Activated CD4-positive, alpha-beta T cell treated with anti-CD3 and anti-CD28 coated beads, Interleukin-2, amount 10 ng/mL, durations not matched to agents 24 days and 14 days (primary cell): ENCODE measurements around the gene SPO11. TPM values are rescaled to one million over a fixed set of nuclear protein-coding genes. Genes with fewer than 3 reads are reported as not detected.

Source experiments
- DNase-seq: peaks from one replicate; pipeline ENCODE4 v3.0.0; 2022
- H3K27ac Mint-ChIP-seq: one replicate; pipeline ENCODE4 v1.8.0; 2022; ENCODE audit warnings: mild to moderate bottlenecking, mixed read lengths
- H3K27me3 Mint-ChIP-seq: one replicate; pipeline ENCODE4 v1.8.0; 2022; ENCODE audit warnings: mixed read lengths
- H3K36me3 Mint-ChIP-seq: one replicate; pipeline ENCODE4 v1.8.0; 2022; ENCODE audit warnings: low read depth, mild to moderate bottlenecking, mixed read lengths
- H3K4me1 Mint-ChIP-seq: one replicate; pipeline ENCODE4 v1.8.0; 2021; ENCODE audit warnings: mixed read lengths
- H3K4me3 Mint-ChIP-seq: one replicate; pipeline ENCODE4 v1.8.0; 2022; ENCODE audit warnings: mild to moderate bottlenecking, moderate library complexity, mixed read lengths
- H3K9me3 Mint-ChIP-seq: one replicate; pipeline ENCODE4 v1.8.0; 2021; ENCODE audit warnings: mixed read lengths
- intact Hi-C: fragments of 100-400 bp; cut with micrococcal nuclease; formaldehyde crosslinking; loops from one replicate; pipeline ENCODE4 v1.15.1; 2023
- total RNA-seq: library from RNA; stranded (reverse); gene quantifications from 2 replicates; pipeline ENCODE4 v1.2.3, GENCODE V29; 2022

Gene SPO11
- total RNA-seq, 1 donor from 2014 or later = not detected

DNA sequence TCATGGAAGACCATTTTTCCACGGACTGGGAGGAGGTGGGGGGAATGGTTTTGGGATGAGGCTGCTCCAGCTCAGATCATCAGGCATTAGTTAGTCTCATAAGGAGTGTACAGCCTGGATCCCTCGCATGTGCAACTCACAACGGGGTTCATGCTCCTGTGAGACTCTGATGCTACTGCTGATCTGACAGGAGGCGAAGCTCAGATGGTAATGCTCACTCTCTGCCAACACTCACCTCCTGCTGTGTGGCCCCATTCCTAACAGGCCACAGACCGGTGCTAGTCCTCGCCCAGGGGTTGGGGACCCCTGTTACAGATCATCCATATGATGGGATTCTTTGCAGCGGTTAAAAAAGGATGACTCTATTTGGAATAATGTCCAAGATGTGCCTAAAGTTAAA is 35.6 kb upstream of the SPO11 start:
- Mint-ChIP-seq H3K4me1 (no peaks in the 10 kb centered on the region), H3K4me3 (no peak overlapping the region), H3K27me3 (peaks cover 12% of the 10 kb centered on the region), H3K36me3 (no peaks in the 10 kb centered on the region), H3K27ac (no peak overlapping the region), H3K9me3 (no peaks in the 10 kb centered on the region)
- no peak for DNase-seq
- intact Hi-C loops = no loop called here

DNA sequence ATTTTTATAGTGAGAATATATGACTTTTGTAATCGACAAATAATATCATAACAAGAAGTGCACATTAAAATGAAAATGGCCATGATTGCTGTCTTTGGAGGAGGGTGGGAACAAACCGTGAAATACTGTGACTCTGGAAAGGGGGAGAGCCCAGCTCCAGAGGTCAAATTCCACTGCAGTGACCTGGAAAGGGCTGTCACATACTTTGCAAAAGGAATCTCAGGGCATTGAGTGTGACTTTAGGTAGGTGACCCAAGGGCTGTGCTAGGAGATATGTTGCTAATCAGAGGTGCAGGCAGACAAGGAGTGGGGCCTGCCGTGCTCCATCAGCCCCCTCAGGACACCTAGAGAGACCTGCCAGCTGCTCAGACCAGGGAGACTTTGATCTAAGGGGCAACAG is 35.1 kb upstream of the SPO11 start:
- no peaks in the 10 kb centered on the region for H3K4me1 Mint-ChIP-seq
- intact Hi-C loops = no loop called here
- peaks cover 12% of the 10 kb centered on the region for H3K27me3 Mint-ChIP-seq
- DNase-seq = no peak
- no peaks in the 10 kb centered on the region for H3K9me3 Mint-ChIP-seq
- H3K27ac Mint-ChIP-seq = no peak overlapping the region
- H3K4me3 Mint-ChIP-seq = no peak overlapping the region
- H3K36me3 Mint-ChIP-seq = no peaks in the 10 kb centered on the region

GRCh38 chr20:57298457-57298856 is 31.1 kb upstream of the SPO11 start:
- no peaks in the 10 kb centered on the region for H3K9me3 Mint-ChIP-seq
- no peak overlapping the region for H3K27ac Mint-ChIP-seq
- H3K36me3 Mint-ChIP-seq = no peaks in the 10 kb centered on the region
- DNase-seq = no peak
- no peaks in the 10 kb centered on the region for H3K4me1 Mint-ChIP-seq
- intact Hi-C loops = no loop called here
- H3K4me3 Mint-ChIP-seq = no peak overlapping the region
- peaks cover 10% of the 10 kb centered on the region for H3K27me3 Mint-ChIP-seq

DNA sequence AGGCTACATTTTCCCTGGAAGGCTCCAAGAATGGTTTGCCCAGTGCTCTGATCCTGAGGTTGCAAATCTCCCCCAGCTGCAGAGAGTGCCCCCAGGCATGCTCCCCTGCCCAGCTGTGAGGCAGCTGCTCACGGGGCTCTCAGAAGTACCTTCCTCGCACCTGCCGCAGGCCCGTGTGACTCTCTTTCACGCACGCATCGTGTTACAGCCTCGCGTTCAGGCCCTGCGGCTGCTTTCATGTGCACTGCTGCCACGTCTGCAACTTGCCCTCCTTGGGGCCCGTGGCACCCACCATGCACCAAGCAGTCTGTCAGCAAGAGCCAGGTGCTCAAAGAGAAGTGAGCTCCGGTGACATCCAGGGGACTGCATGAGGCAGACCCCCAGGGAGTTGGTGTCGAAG is 28.6 kb upstream of the SPO11 start:
- no peak overlapping the region for H3K27ac Mint-ChIP-seq
- H3K4me1 Mint-ChIP-seq = no peaks in the 10 kb centered on the region
- peaks cover 6% of the 10 kb centered on the region for H3K27me3 Mint-ChIP-seq
- DNase-seq = no peak
- no peaks in the 10 kb centered on the region for H3K36me3 Mint-ChIP-seq
- no peak overlapping the region for H3K4me3 Mint-ChIP-seq
- no peaks in the 10 kb centered on the region for H3K9me3 Mint-ChIP-seq
- intact Hi-C loops = no loop called here

DNA sequence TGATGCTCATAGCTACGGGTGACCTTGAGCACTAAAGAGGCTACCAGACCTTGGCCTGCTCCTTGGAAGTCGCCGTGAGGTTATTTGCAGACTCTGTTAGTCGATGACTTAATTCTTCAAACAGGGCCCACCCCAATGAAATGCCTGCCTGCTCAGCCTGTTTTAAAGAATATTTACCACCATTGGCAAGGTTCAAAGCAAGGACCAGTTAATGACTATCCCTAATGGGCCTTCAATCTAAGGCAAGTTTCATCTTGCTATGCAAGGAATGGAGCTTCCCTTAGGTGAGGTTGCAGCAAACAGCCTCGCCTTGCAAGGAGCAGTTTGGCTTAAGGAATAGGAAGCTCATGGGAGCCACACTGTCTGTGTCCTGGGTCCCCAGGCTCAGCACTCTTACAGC is 22.9 kb upstream of the SPO11 start:
- Mint-ChIP-seq H3K27me3 (no peaks in the 10 kb centered on the region), H3K36me3 (no peaks in the 10 kb centered on the region), H3K9me3 (no peaks in the 10 kb centered on the region), H3K4me3 (no peak overlapping the region), H3K27ac (no peak overlapping the region), H3K4me1 (no peaks in the 10 kb centered on the region)
- intact Hi-C loops = no loop called here
- no peak for DNase-seq

DNA sequence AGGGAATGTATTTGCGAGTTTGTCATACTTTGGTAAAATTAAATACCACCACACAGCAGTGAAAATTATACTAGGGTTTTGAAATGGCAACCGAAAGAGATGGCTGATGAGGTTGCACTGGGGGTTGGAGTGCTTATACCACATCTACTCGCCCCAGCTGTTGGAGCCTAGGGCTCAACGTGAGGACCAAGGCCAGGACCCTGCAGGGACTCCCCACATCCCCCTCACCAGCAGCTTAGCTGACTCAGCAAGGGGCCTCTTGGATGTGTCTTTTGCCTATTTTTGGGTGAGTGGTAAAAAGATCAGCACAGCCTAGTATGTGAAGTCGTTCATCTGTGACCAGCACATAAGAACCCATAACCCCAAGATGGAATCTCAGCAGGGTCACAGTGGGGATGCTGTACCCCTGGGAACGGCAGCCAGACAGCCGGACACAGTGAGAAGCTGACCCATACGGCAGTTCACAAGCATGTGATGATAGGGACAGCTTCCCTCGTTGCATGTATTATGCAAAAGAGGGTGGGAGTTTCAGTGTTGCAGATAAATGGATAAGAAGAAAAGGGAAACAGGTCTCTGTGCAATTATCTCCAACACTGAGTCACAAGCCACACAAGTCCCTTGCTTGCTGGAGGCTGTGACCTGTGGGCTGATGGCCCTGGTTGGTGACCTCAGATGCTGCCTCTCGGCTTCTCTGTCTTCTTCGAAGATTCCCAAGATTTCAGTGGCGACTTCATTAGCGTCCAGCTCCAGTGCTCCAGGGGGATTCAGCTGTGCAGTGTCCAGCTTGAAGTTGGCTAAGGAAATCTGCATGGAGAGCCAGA is 20.9 kb upstream of the SPO11 start:
- H3K9me3 Mint-ChIP-seq = no peaks in the 10 kb centered on the region
- no peaks in the 10 kb centered on the region for H3K36me3 Mint-ChIP-seq
- no peaks in the 10 kb centered on the region for H3K27me3 Mint-ChIP-seq
- no peak overlapping the region for H3K27ac Mint-ChIP-seq
- no peak for DNase-seq
- no peaks in the 10 kb centered on the region for H3K4me1 Mint-ChIP-seq
- H3K4me3 Mint-ChIP-seq = no peak overlapping the region
- intact Hi-C loops = no loop called here

DNA sequence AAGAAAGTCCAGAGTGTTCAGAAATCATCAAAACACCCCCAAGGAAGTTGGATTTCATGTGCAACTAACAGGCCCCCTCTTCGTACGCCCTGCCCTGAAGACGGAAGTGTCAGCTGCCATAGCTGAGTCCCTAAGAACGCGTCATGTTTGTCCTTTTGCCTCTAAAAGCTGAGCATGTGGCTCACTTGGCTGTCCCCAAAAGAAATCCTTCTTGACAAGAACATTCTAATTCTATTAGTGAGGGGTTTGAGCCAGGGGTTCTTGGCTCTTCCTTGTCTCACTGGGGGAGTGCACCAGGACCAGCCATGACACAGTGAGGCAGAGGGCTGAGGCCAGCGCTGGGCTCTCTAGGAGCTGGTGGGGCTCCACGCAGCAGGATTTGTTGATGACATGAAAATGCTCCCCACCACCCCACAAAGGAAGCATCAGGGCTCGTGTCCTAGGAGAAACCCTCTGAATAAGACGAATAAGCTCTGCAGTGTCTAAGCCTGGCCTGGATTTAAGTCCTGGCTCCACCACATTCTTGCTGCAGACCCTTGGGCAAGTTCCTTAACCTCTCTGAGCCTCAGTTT is 20.0 kb upstream of the SPO11 start:
- intact Hi-C loops = no loop called here
- no peaks in the 10 kb centered on the region for H3K36me3 Mint-ChIP-seq
- DNase-seq = no peak
- H3K9me3 Mint-ChIP-seq = no peaks in the 10 kb centered on the region
- H3K4me3 Mint-ChIP-seq = no peak overlapping the region
- no peaks in the 10 kb centered on the region for H3K4me1 Mint-ChIP-seq
- H3K27me3 Mint-ChIP-seq = peaks cover 1% of the 10 kb centered on the region
- H3K27ac Mint-ChIP-seq = no peak overlapping the region

- Mint-ChIP-seq H3K4me3 (no peak overlapping the region), H3K27ac (no peak overlapping the region), H3K4me1 (no peaks in the 10 kb centered on the region), H3K36me3 (no peaks in the 10 kb centered on the region), H3K27me3 (peaks cover 1% of the 10 kb centered on the region), H3K9me3 (no peaks in the 10 kb centered on the region)
- no peak for DNase-seq
- intact Hi-C loops = no loop called here
Measured at GRCh38 chr20:57310821-57311514, 18.6 kb upstream of the SPO11 start.

DNA sequence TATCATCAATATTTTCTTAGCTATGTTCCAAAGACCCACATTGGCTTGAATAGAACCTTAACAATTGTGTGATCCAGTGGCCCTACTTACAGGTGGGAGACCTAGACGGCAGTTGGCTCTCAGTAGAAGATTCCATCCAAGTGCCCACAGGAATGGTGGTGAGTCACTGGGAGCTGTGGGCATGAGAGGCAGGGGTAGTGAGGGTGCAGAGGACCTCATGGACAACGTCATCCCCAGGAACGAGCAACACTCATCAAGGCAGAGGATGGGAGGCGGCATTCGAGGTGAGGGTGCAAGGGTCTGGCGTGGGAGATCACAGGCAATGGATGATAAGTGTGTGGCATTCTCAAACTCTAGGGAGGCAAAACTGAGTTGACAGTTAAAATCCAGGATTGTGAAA is 17.5 kb upstream of the SPO11 start:
- Mint-ChIP-seq H3K9me3 (no peaks in the 10 kb centered on the region), H3K27me3 (peaks cover 1% of the 10 kb centered on the region), H3K4me3 (no peak overlapping the region), H3K4me1 (no peaks in the 10 kb centered on the region), H3K27ac (no peak overlapping the region), H3K36me3 (no peaks in the 10 kb centered on the region)
- no peak for DNase-seq
- intact Hi-C loops = no loop called here

DNA sequence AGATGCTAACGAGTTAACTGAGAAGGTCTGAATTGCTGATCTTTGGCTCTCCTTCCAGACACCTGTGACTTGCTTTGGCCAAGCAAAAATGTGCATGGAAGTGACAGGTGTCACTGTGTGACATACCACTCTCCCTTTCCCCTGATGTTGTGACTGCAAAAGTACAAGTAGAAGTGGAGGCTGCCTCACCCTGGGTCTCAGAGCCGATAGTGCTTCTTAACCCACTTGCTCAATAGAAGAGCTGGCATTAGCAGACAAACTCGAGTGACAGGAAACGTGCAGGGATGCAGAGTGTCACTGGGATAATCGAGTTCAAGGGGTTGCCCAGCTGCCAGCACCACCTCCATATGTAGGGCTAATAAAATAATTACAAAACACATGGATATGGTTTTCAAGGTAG is 16.4 kb upstream of the SPO11 start:
- intact Hi-C loops = no loop called here
- Mint-ChIP-seq H3K36me3 (no peaks in the 10 kb centered on the region), H3K4me1 (no peaks in the 10 kb centered on the region), H3K27ac (no peak overlapping the region), H3K9me3 (no peaks in the 10 kb centered on the region), H3K4me3 (no peak overlapping the region), H3K27me3 (peaks cover 1% of the 10 kb centered on the region)
- no peak for DNase-seq

DNA sequence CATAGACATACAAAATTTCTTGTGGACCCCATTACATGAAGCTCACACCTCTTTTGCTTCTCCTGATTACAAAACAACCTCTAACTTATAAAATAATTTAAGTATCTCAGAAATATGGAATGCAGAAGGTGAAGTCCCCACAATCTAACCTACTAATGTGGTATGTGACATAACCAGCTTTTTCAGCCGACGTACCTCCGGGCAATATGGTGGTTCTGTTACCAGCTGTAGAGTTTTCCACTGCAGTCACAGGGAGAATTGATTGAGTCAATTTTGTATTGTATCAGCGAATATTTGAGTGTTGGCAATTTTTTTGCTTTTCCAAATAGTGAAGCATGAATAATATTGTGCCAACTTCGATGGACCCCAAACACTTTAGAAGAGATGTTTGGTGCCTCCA is 15.7 kb upstream of the SPO11 start:
- no peak for DNase-seq
- Mint-ChIP-seq H3K9me3 (no peaks in the 10 kb centered on the region), H3K36me3 (no peaks in the 10 kb centered on the region), H3K27ac (no peak overlapping the region), H3K4me3 (no peak overlapping the region), H3K4me1 (no peaks in the 10 kb centered on the region), H3K27me3 (peaks cover 3% of the 10 kb centered on the region)
- intact Hi-C loops = no loop called here

DNA sequence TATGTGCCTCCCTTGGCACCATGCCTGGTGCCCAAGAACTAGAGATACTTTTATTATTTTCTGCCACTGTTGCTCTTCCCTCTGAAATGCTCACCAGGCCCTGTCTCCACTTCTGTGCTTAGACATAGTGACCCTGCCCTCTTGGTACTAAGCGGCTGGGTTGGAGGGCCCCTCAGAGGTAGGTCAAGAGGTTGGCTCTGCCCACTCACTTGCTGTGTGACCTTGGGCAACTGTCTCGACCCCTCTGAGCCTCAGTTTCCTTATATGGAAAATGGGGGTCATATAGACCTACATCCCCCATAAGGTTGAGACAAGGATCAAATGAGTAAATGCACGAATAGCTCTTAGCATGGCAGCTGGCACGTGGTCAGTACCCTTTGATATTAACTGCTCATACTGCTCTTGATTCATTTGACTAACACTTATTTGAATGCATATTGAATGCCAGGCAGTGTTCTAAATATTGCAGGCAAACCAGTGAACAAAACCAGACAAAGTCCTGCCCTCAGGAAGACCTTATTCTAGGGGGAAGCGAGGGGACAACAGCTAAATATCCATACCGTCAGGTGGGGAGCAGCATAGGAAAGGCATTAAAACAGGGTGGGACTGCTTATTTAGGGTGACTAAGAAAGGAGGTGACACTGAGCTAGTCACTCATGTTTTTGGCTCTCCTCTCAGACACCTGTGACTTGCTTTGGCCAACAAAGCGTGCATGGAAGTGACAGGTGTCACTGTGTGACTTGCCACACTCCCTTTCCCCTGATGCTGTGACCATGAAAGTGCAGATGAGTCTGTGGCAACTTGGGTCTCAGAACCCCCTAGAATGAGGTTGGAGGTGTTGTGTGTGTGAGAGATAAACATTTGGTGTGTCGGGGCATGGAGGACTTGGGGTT is 14.3 kb upstream of the SPO11 start:
- H3K4me3 Mint-ChIP-seq = no peak overlapping the region
- no peak overlapping the region for H3K27ac Mint-ChIP-seq
- H3K4me1 Mint-ChIP-seq = no peaks in the 10 kb centered on the region
- intact Hi-C loops = no loop called here
- peaks cover 11% of the 10 kb centered on the region for H3K27me3 Mint-ChIP-seq
- DNase-seq = no peak
- H3K9me3 Mint-ChIP-seq = no peaks in the 10 kb centered on the region
- H3K36me3 Mint-ChIP-seq = no peaks in the 10 kb centered on the region

DNA sequence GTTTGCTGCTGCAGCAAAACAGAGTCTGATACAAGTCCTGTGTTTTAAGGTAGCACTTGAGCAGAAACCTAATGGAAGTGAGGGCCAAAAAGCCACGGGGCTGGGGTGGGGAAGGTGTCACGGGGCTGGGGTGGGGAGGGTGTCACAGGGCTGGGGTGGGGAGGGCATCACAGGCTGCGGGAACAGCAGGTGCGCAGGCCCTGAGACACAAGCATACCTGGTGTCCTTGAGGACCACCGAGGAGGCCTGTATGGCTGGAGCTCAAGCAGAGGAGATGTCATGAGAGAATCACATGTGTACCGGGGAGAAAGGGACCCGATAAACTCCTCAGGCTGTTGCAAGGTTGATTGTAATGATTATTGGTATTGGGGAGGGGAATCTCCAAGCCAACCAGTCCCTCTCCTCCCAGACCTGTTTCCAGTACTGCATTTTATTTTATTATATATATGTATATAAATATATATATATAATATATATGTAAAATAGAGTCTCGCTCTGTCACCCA is 13.6 kb upstream of the SPO11 start:
- DNase-seq = no peak
- Mint-ChIP-seq H3K4me3 (no peak overlapping the region), H3K27me3 (peaks cover 12% of the 10 kb centered on the region), H3K4me1 (no peaks in the 10 kb centered on the region), H3K27ac (no peak overlapping the region), H3K9me3 (no peaks in the 10 kb centered on the region), H3K36me3 (no peaks in the 10 kb centered on the region)
- intact Hi-C loops = no loop called here
